Effector memory CD4-positive, alpha-beta T cell (primary cell): ENCODE measurements around the gene ARHGEF17.
"Not testable (repeated sequence)": the region's sequence is repeated elsewhere in the genome, so short reads cannot be mapped to it uniquely, and the experiment has no call there.

ENCODE experiments used
- DNase-seq, 3 donors: peaks; one replicate each; pipeline ENCODE4 v3.0.0-alpha.2; 2020
- H3K27ac ChIP-seq: 2 replicates; pipeline ENCODE4 v1.7.0; 2013; ENCODE audit warnings: mild to moderate bottlenecking, low read length, moderate library complexity; ENCODE audit not compliant: insufficient read depth, poor library complexity, severe bottlenecking
- H3K27me3 ChIP-seq: replicated peaks from 2 replicates; pipeline ENCODE4 v1.7.0; 2013; ENCODE audit warnings: mild to moderate bottlenecking, low read length; ENCODE audit not compliant: insufficient read depth, control insufficient read depth, poor library complexity, severe bottlenecking
- H3K36me3 ChIP-seq: 2 replicates; pipeline ENCODE4 v1.7.0; 2013; ENCODE audit warnings: mild to moderate bottlenecking, low read length, moderate library complexity; ENCODE audit not compliant: control insufficient read depth, insufficient read depth
- H3K4me1 ChIP-seq: 2 replicates; pipeline ENCODE4 v1.7.0; 2013; ENCODE audit warnings: low read length, mild to moderate bottlenecking; ENCODE audit not compliant: control insufficient read depth, insufficient read depth, poor library complexity, severe bottlenecking
- H3K4me3 ChIP-seq: 2 replicates; pipeline ENCODE4 v1.7.0; 2013; ENCODE audit warnings: low read length, low read depth, mild to moderate bottlenecking; ENCODE audit not compliant: insufficient read depth, poor library complexity, severe bottlenecking
- H3K9me3 ChIP-seq: 2 replicates; pipeline ENCODE4 v1.7.0; 2013; ENCODE audit warnings: mild to moderate bottlenecking, low read length, moderate library complexity; ENCODE audit not compliant: control insufficient read depth

Gene ARHGEF17

GRCh38 chr11:73267906-73268540, 40.1 kb upstream of the ARHGEF17 start:
- no peak overlapping the region for H3K4me3 ChIP-seq
- no peak for DNase-seq
- H3K36me3 ChIP-seq, result no peaks in the 10 kb centered on the region
- no peaks in the 10 kb centered on the region for H3K9me3 ChIP-seq
- H3K27me3 ChIP-seq, result peaks cover 9% of the 10 kb centered on the region
- H3K27ac ChIP-seq, result no peak overlapping the region
- no peaks in the 10 kb centered on the region for H3K4me1 ChIP-seq

- DNase-seq, result no peak
- Histone ChIP-seq H3K36me3 (no peaks in the 10 kb centered on the region), H3K27me3 (peaks cover 9% of the 10 kb centered on the region), H3K4me3 (no peak overlapping the region), H3K9me3 (no peaks in the 10 kb centered on the region), H3K27ac (no peak overlapping the region), H3K4me1 (no peaks in the 10 kb centered on the region)
These were observed 39.3 kb upstream of the ARHGEF17 start for GRCh38 chr11:73268671-73269271.

GRCh38 chr11:73269459-73270015, 38.5 kb upstream of the ARHGEF17 start:
- H3K36me3 ChIP-seq, result no peaks in the 10 kb centered on the region
- no peak overlapping the region for H3K4me3 ChIP-seq
- no peaks in the 10 kb centered on the region for H3K4me1 ChIP-seq
- peaks cover 5% of the 10 kb centered on the region for H3K27me3 ChIP-seq
- H3K9me3 ChIP-seq, result no peaks in the 10 kb centered on the region
- no peak for DNase-seq
- H3K27ac ChIP-seq, result no peak overlapping the region

GRCh38 chr11:73270016-73270854, 37.8 kb upstream of the ARHGEF17 start:
- no peaks in the 10 kb centered on the region for H3K36me3 ChIP-seq
- H3K9me3 ChIP-seq, result no peaks in the 10 kb centered on the region
- H3K27ac ChIP-seq, result no peak overlapping the region
- H3K4me3 ChIP-seq, result no peak overlapping the region
- DNase-seq, result no peak
- no peaks in the 10 kb centered on the region for H3K4me1 ChIP-seq
- H3K27me3 ChIP-seq, result peaks cover 4% of the 10 kb centered on the region

GRCh38 chr11:73270855-73271477, 37.1 kb upstream of the ARHGEF17 start:
- Histone ChIP-seq H3K27ac (no peak overlapping the region), H3K9me3 (no peaks in the 10 kb centered on the region)

GRCh38 chr11:73271478-73271865, 36.6 kb upstream of the ARHGEF17 start:
- H3K4me1 ChIP-seq, H3K9me3 ChIP-seq, DNase-seq, H3K4me3 ChIP-seq, H3K36me3 ChIP-seq, H3K27me3 ChIP-seq, H3K27ac ChIP-seq: not testable (repeated sequence)

More at GRCh38 chr11:73270855-73271477, 37.1 kb upstream of the ARHGEF17 start:
- H3K27me3 ChIP-seq, result peaks cover 4% of the 10 kb centered on the region
- no peak overlapping the region for H3K4me3 ChIP-seq
- DNase-seq, result no peak
- H3K36me3 ChIP-seq, result no peaks in the 10 kb centered on the region
- no peaks in the 10 kb centered on the region for H3K4me1 ChIP-seq

- DNase-seq, result no peak
- Histone ChIP-seq H3K36me3 (no peaks in the 10 kb centered on the region), H3K27ac (no peak within 1 kb of the TSS), H3K9me3 (no peaks in the 10 kb centered on the region), H3K4me1 (no peaks in the 10 kb centered on the region), H3K4me3 (no peak within 1 kb of the TSS), H3K27me3 (peaks cover 4% of the 10 kb centered on the region)
These were observed 36.0 kb upstream of the ARHGEF17 start, which contains the start of gene P2RY6 for GRCh38 chr11:73271936-73272679. Gene P2RY6, plus strand, starts transcription at chr11:73272338. Its CDS starts 24,181 bp downstream, at chr11:73296519.

GRCh38 chr11:73272680-73273038, 35.4 kb upstream of the ARHGEF17 start:
- no peaks in the 10 kb centered on the region for H3K36me3 ChIP-seq
- H3K4me1 ChIP-seq, result no peaks in the 10 kb centered on the region
- no peaks in the 10 kb centered on the region for H3K9me3 ChIP-seq
- DNase-seq, result no peak
- no peak overlapping the region for H3K27ac ChIP-seq
- H3K27me3 ChIP-seq, result peaks cover 4% of the 10 kb centered on the region
- H3K4me3 ChIP-seq, result no peak overlapping the region

GRCh38 chr11:73273222-73273895, 34.7 kb upstream of the ARHGEF17 start:
- Histone ChIP-seq H3K27ac (no peak overlapping the region), H3K36me3 (no peaks in the 10 kb centered on the region), H3K9me3 (no peaks in the 10 kb centered on the region), H3K4me3 (no peak overlapping the region), H3K4me1 (no peaks in the 10 kb centered on the region), H3K27me3 (peaks cover 4% of the 10 kb centered on the region)
- no peak for DNase-seq
